Sciatic nerve (tissue), 2 donors: ENCODE measurements around the gene ZNF823. TPM values are rescaled to one million over a fixed set of nuclear protein-coding genes. Genes with fewer than 3 reads are reported as not detected.
"Not testable (repeated sequence)": the region's sequence is repeated elsewhere in the genome, so short reads cannot be mapped to it uniquely, and the experiment has no call there.

Source experiments
- ATAC-seq: fragments of 200-7000 bp; cut with Tn5 transposase; one replicate; pipeline ENCODE4 v1.9.1; 2020; ENCODE audit warnings: mild to moderate bottlenecking, moderate library complexity
- DNase-seq: peaks from one replicate; pipeline ENCODE4 v3.0.0-alpha.2; 2020; ENCODE audit warnings: low spot score
- intact Hi-C: fragments of 100-400 bp; cut with DNase I; formaldehyde crosslinking; loops from one replicate; pipeline ENCODE4 v1.14.2; 2022
- total RNA-seq: library from RNA; stranded (reverse); fragmentation: NEBNext Ultra II Directional; extraction: Animal tissue kit (Norgen Biotek cat#: 25700); gene quantifications from one replicate; pipeline ENCODE4 v1.2.1, GENCODE V29; 2021
- donor health status: DM: no; HTN: no; CAD: no.
- donor health status: DM: no; HTN: no; CAD: no.

The ZNF823 gene
- total RNA-seq = 9.8 TPM

GRCh38 chr19:11738746-11739620, at the start of gene ZNF823:
Gene ZNF823 (minus strand): TSS chr19:11738946. CDS start chr19:11738819, 127 bp downstream.
- intact Hi-C loops = no loop called here
- peak; percentile 100 for ATAC-seq

GRCh38 chr19:11787536-11787935, 48.8 kb upstream of the ZNF823 start:
- DNase-seq = no peak
- intact Hi-C loops = no loop called here

More at GRCh38 chr19:11738746-11739620, at the start of gene ZNF823:
- peak; percentile 100 for DNase-seq

GRCh38 chr19:11784356-11784755, 45.6 kb upstream of the ZNF823 start:
- ATAC-seq = no peak
- DNase-seq = no peak
- intact Hi-C loops = no loop called here

More at GRCh38 chr19:11787536-11787935, 48.8 kb upstream of the ZNF823 start:
- ATAC-seq = no peak

- DNase-seq (no peak), ATAC-seq (no peak)
- intact Hi-C loops = no loop called here
Observed at GRCh38 chr19:11783767-11784166, 45.0 kb upstream of the ZNF823 start.

GRCh38 chr19:11781295-11782057, 42.7 kb upstream of the ZNF823 start:
- intact Hi-C loops = no loop called here
- ATAC-seq (no peak), DNase-seq (no peak)

- intact Hi-C loops = no loop called here
- DNase-seq (no peak), ATAC-seq (no peak)
Observed at GRCh38 chr19:11780431-11781020, 41.8 kb upstream of the ZNF823 start.

GRCh38 chr19:11776669-11777068, 37.9 kb upstream of the ZNF823 start:
- ATAC-seq, DNase-seq, intact Hi-C loops: not testable (repeated sequence)

GRCh38 chr19:11771520-11771919, 32.8 kb upstream of the ZNF823 start:
- DNase-seq, intact Hi-C loops, ATAC-seq: not testable (repeated sequence)

GRCh38 chr19:11769995-11770394, 31.2 kb upstream of the ZNF823 start:
- intact Hi-C loops = no loop called here
- DNase-seq (no peak), ATAC-seq (no peak)

- intact Hi-C loops = no loop called here
- peak; percentile 61 for DNase-seq
- peak; percentile 16 for ATAC-seq
Observed at GRCh38 chr19:11767633-11768133, 28.9 kb upstream of the ZNF823 start.

GRCh38 chr19:11766597-11767591, 28.1 kb upstream of the ZNF823 start, which contains the start of gene ZNF441:
Gene ZNF441 (plus strand): TSS chr19:11767000. CDS start chr19:11767194, 194 bp downstream.
- intact Hi-C loops = no loop called here

GRCh38 chr19:11763611-11764010, 24.9 kb upstream of the ZNF823 start:
- DNase-seq (no peak), ATAC-seq (no peak)
- intact Hi-C loops = no loop called here

More at GRCh38 chr19:11766597-11767591, 28.1 kb upstream of the ZNF823 start, which contains the start of gene ZNF441:
- DNase-seq = peak; percentile 99
- peak; percentile 100 for ATAC-seq

GRCh38 chr19:11763117-11763516, 24.4 kb upstream of the ZNF823 start:
- no peak for DNase-seq
- intact Hi-C loops = no loop called here

GRCh38 chr19:11759805-11760204, 21.1 kb upstream of the ZNF823 start:
- ATAC-seq = no peak
- intact Hi-C loops = no loop called here
- DNase-seq = no peak

More at GRCh38 chr19:11763117-11763516, 24.4 kb upstream of the ZNF823 start:
- no peak for ATAC-seq

- intact Hi-C loops = no loop called here
- no peak for ATAC-seq
- no peak for DNase-seq
Observed at GRCh38 chr19:11756965-11757364, 18.2 kb upstream of the ZNF823 start.

- DNase-seq (no peak), ATAC-seq (no peak)
- intact Hi-C loops = no loop called here
Observed at GRCh38 chr19:11754663-11755062, 15.9 kb upstream of the ZNF823 start.

- no peak for ATAC-seq
- intact Hi-C loops = no loop called here
- no peak for DNase-seq
Observed at GRCh38 chr19:11752244-11752736, 13.5 kb upstream of the ZNF823 start.

- intact Hi-C loops = no loop called here
- DNase-seq (no peak), ATAC-seq (no peak)
Observed at GRCh38 chr19:11749751-11750150, 11.0 kb upstream of the ZNF823 start.
